DND-41 (cell line): ENCODE data around the gene SMYD5.

Experiments used
- EZH2 ChIP-seq: IDR thresholded peaks from 3 replicates; pipeline ENCODE4 v1.6.1; 2012; ENCODE audit warnings: borderline replicate concordance, low read depth, mild to moderate bottlenecking, moderate library complexity, low read length, inconsistent platforms; ENCODE audit not compliant: severe bottlenecking
- TF ChIP-seq, protein P1 (sequence below): IDR thresholded peaks from 2 replicates; pipeline ENCODE4 v1.5.1; 2012; ENCODE audit warnings: borderline replicate concordance, low read length, moderate library complexity, mild to moderate bottlenecking; ENCODE audit not compliant: poor library complexity, severe bottlenecking; ENCODE audit errors: extremely low read depth

DNA sequence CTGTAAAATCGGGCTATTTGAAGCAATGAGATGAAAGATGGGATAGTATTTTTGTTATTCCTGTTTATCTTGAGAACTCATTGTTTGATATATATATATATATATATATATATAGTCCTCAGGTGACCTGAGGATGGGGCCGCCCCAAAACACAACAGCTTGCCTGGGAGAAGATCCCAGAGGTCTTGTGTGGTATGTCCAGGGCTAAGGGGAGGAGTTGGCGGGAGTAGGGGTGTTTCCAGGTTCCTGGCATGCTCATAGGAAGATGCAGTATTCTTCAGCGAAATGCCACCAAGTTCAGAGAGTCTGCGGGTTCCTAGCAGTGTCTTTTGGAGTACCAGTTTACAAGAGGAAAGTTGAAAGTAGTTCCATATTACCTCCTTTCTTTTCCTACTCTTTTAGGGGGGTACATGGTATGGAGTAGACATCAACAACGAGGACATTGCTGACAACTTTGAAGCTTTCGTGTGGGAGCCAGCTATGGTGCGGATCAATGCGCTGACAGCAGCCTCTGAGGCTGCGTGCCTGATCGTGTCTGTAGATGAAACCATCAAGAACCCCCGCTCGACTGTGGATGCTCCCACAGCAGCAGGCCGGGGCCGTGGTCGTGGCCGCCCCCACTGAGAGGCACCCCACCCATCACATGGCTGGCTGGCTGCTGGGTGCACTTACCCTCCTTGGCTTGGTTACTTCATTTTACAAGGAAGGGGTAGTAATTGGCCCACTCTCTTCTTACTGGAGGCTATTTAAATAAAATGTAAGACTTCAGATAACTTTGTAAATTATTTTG lies 38.4 kb downstream of the SMYD5 start:
- TF ChIP-seq, protein P1, sequence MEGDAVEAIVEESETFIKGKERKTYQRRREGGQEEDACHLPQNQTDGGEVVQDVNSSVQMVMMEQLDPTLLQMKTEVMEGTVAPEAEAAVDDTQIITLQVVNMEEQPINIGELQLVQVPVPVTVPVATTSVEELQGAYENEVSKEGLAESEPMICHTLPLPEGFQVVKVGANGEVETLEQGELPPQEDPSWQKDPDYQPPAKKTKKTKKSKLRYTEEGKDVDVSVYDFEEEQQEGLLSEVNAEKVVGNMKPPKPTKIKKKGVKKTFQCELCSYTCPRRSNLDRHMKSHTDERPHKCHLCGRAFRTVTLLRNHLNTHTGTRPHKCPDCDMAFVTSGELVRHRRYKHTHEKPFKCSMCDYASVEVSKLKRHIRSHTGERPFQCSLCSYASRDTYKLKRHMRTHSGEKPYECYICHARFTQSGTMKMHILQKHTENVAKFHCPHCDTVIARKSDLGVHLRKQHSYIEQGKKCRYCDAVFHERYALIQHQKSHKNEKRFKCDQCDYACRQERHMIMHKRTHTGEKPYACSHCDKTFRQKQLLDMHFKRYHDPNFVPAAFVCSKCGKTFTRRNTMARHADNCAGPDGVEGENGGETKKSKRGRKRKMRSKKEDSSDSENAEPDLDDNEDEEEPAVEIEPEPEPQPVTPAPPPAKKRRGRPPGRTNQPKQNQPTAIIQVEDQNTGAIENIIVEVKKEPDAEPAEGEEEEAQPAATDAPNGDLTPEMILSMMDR = no peak
- no peak for TF ChIP-seq EZH2
